Gastrocnemius medialis (tissue), 4 donors: Measurements from ENCODE around the gene RGL3. TPM values are rescaled to one million over a fixed set of nuclear protein-coding genes. Genes with fewer than 3 reads are reported as not detected.

ENCODE experiments used
- ATAC-seq, 2 donors: fragments of 150-250 bp; one replicate each; pipeline ENCODE4 v1.9.1; 2016
- DNase-seq, 2 donors: peaks; one replicate each; pipeline ENCODE4 v3.0.0-alpha.2; 2019
- H3K27ac ChIP-seq, 4 donors: fragments of 200-600 bp; sonication (generic); 1 replicate in 1 of 4; 2 replicates in 3 of 4; pipeline ENCODE4 v1.5.1; 2016 to 2018; ENCODE audit warnings: mild to moderate bottlenecking in 2 of 4, moderate library complexity in 1 of 4
- H3K27me3 ChIP-seq, 3 donors: fragments of 200-600 bp; sonication (generic) in 2 of 3; 1 replicate in 1 of 3; 2 replicates in 2 of 3; pipeline versions ENCODE4 v1.5.1 to v1.6.0; 2016 to 2019; ENCODE audit warnings: mild to moderate bottlenecking in 1 of 3, moderate library complexity in 1 of 3
- H3K36me3 ChIP-seq, 2 donors: fragments of 200-600 bp; sonication (generic) in 1 of 2; one replicate each; pipeline ENCODE4 v1.5.1; 2017 to 2018
- H3K4me1 ChIP-seq, 2 donors: fragments of 200-600 bp; sonication (generic) in 1 of 2; one replicate each; pipeline ENCODE4 v1.5.1; 2016 to 2017; ENCODE audit warnings: mild to moderate bottlenecking in 2 of 2
- H3K4me3 ChIP-seq, 4 donors: fragments of 200-600 bp; sonication (generic) in 3 of 4; 1 replicate in 1 of 4; 2 replicates in 3 of 4; pipeline ENCODE4 v1.5.1; 2016 to 2019; ENCODE audit warnings: mild to moderate bottlenecking in 2 of 4
- H3K9me3 ChIP-seq, 3 donors: fragments of 200-600 bp; sonication (generic) in 2 of 3; 1 replicate in 1 of 3; 2 replicates in 2 of 3; pipeline ENCODE4 v1.5.1; 2016 to 2019
- CTCF ChIP-seq, 5 experiments: fragments of 450-650 bp in 3 of 5; fragments of 200-600 bp in 2 of 5; sonication (generic) in 2 of 5; IDR thresholded peaks in 4 of 5; conservative IDR thresholded peaks in 1 of 5; 1 replicate in 4 of 5; 2 replicates in 1 of 5; pipeline ENCODE4 v1.5.1; 2016 to 2019; ENCODE audit warnings: antibody characterized with exemption in 5 of 5, mild to moderate bottlenecking in 3 of 5, moderate library complexity in 3 of 5
- POLR2A ChIP-seq, 2 donors: fragments of 450-650 bp; IDR thresholded peaks; one replicate each; pipeline ENCODE4 v1.6.1; 2017; ENCODE audit warnings: antibody characterized with exemption in 2 of 2, mild to moderate bottlenecking in 2 of 2, moderate library complexity in 2 of 2
- in situ Hi-C, 4 donors: fragments of 200-750 bp; cut with MboI; loops; one replicate each; pipeline versions ENCODE4 v1.15.0 to v1.8.0; 2017; ENCODE audit warnings: low sequenced_read_pairs in 4 of 4
- intact Hi-C: fragments of 100-400 bp; cut with DNase I; formaldehyde crosslinking; loops from one replicate; pipeline ENCODE4 v1.15.1; 2023; ENCODE audit warnings: low total_unique reads
- total RNA-seq, 4 donors: library from RNA; depleted of rRNA; stranded (reverse); fragments of >200 nt; gene quantifications; one replicate each; pipeline versions ENCODE4 v1.1.0 to v1.2.3, GENCODE V29; 2016

Gene RGL3
- total RNA-seq, 4 donors from 2014 or later, result 0.33 to 7.0 (median 1.3) TPM

GRCh38 chr19:11452620-11453310 lies 33.7 kb upstream of the RGL3 start:
- H3K27me3 ChIP-seq, result peaks cover 14 to 24% (median 19%) of the 10 kb centered on the region in 3 donors
- no peak overlapping the region for H3K4me3 ChIP-seq
- H3K4me1 ChIP-seq, result no peaks in the 10 kb centered on the region
- ATAC-seq (no peak), DNase-seq (no peak)
- intact Hi-C loops, result no loop called here
- in situ Hi-C loops, result no loop called here
- H3K27ac ChIP-seq, result no peak overlapping the region
- no peaks in the 10 kb centered on the region for H3K9me3 ChIP-seq
- peaks cover 0 to 21% of the 10 kb centered on the region in 2 donors for H3K36me3 ChIP-seq
- TF ChIP-seq CTCF (IDR thresholded peaks at IDR 0.05 in 4 of 5, conservative IDR thresholded peaks at IDR 0.05 in 1 of 5), result no peak
- TF ChIP-seq POLR2A (IDR thresholded peaks at IDR 0.05), result no peak

- Histone ChIP-seq H3K9me3 (no peaks in the 10 kb centered on the region), H3K36me3 (peaks cover 0 to 28% of the 10 kb centered on the region in 2 donors), H3K4me3 (no peak overlapping the region), H3K4me1 (no peaks in the 10 kb centered on the region), H3K27me3 (peaks cover 14 to 21% (median 19%) of the 10 kb centered on the region in 3 donors), H3K27ac (no peak overlapping the region)
- intact Hi-C loops (no loop called here), in situ Hi-C loops (no loop called here)
- ATAC-seq, result no peak
- no peak for TF ChIP-seq POLR2A (IDR thresholded peaks at IDR 0.05)
- TF ChIP-seq CTCF (IDR thresholded peaks at IDR 0.05 in 4 of 5, conservative IDR thresholded peaks at IDR 0.05 in 1 of 5), result no peak
- DNase-seq, result no peak
These were observed 32.9 kb upstream of the RGL3 start for GRCh38 chr19:11451871-11452619.

GRCh38 chr19:11451327-11451870 lies 32.3 kb upstream of the RGL3 start:
- no peaks in the 10 kb centered on the region for H3K4me1 ChIP-seq
- intact Hi-C loops, result no loop called here
- DNase-seq (no peak), ATAC-seq (no peak)
- in situ Hi-C loops, result no loop called here
- peaks cover 14 to 21% (median 19%) of the 10 kb centered on the region in 3 donors for H3K27me3 ChIP-seq
- H3K27ac ChIP-seq, result no peak overlapping the region
- no peaks in the 10 kb centered on the region for H3K9me3 ChIP-seq
- no peak overlapping the region for H3K4me3 ChIP-seq
- peaks cover 0 to 32% of the 10 kb centered on the region in 2 donors for H3K36me3 ChIP-seq
- TF ChIP-seq POLR2A (IDR thresholded peaks at IDR 0.05) (no peak), CTCF (IDR thresholded peaks at IDR 0.05 in 4 of 5, conservative IDR thresholded peaks at IDR 0.05 in 1 of 5) (no peak)

GRCh38 chr19:11450570-11451326 lies 31.6 kb upstream of the RGL3 start:
- intact Hi-C loops, result no loop called here
- no peak overlapping the region for H3K27ac ChIP-seq
- H3K36me3 ChIP-seq, result peaks cover 0 to 33% of the 10 kb centered on the region in 2 donors
- TF ChIP-seq CTCF (IDR thresholded peaks at IDR 0.05 in 4 of 5, conservative IDR thresholded peaks at IDR 0.05 in 1 of 5) (no peak), POLR2A (IDR thresholded peaks at IDR 0.05) (no peak)
- H3K4me3 ChIP-seq, result no peak overlapping the region
- H3K9me3 ChIP-seq, result no peaks in the 10 kb centered on the region
- no peak for ATAC-seq
- in situ Hi-C loops, result no loop called here
- H3K4me1 ChIP-seq, result no peaks in the 10 kb centered on the region
- H3K27me3 ChIP-seq, result peaks cover 14 to 21% (median 19%) of the 10 kb centered on the region in 3 donors
- no peak for DNase-seq
